Ishikawa (cell line): ENCODE data around the gene KLK11.

Experiments
- CEBPB ChIP-seq: IDR thresholded peaks from 2 replicates; pipeline ENCODE4 v1.6.1; 2012
- CREB1 ChIP-seq: IDR thresholded peaks from 2 replicates; pipeline ENCODE4 v1.6.1; 2012; ENCODE audit warnings: low read depth
- EGR1 ChIP-seq: IDR thresholded peaks from 2 replicates; pipeline ENCODE4 v1.6.1; 2012
- EP300 ChIP-seq: IDR thresholded peaks from 2 replicates; pipeline ENCODE4 v1.6.1; 2012; ENCODE audit warnings: borderline replicate concordance
- MAX ChIP-seq: IDR thresholded peaks from 2 replicates; pipeline ENCODE4 v1.6.1; 2012
- RAD21 ChIP-seq: IDR thresholded peaks from 2 replicates; pipeline ENCODE4 v1.6.1; 2012; ENCODE audit warnings: low read depth
- REST ChIP-seq: IDR thresholded peaks from 2 replicates; pipeline ENCODE4 v1.6.1; 2012; ENCODE audit warnings: low read depth, mild to moderate bottlenecking
- TAF1 ChIP-seq: IDR thresholded peaks from 2 replicates; pipeline ENCODE4 v1.6.1; 2012; ENCODE audit warnings: low read depth, mild to moderate bottlenecking
- TCF12 ChIP-seq: IDR thresholded peaks from 2 replicates; pipeline ENCODE4 v1.6.1; 2012; ENCODE audit warnings: low read depth
- TEAD4 ChIP-seq: IDR thresholded peaks from 2 replicates; pipeline ENCODE4 v1.6.1; 2012
- USF1 ChIP-seq: IDR thresholded peaks from 2 replicates; pipeline ENCODE4 v1.6.1; 2012
- YY1 ChIP-seq: IDR thresholded peaks from 2 replicates; pipeline ENCODE4 v1.6.1; 2012; ENCODE audit warnings: low read depth
- ZBTB7A ChIP-seq: IDR thresholded peaks from 2 replicates; pipeline ENCODE4 v1.6.1; 2012; ENCODE audit warnings: low read depth

GRCh38 chr19:50977626-50978025, 48.8 kb downstream of the KLK11 start:
- TF ChIP-seq REST (no peak), TEAD4 (no peak), MAX (no peak), TAF1 (no peak), TCF12 (no peak), CREB1 (no peak), EP300 (no peak), USF1 (no peak), ZBTB7A (no peak), YY1 (no peak), RAD21 (no peak), EGR1 (no peak), CEBPB (no peak)
